Right forelimb (tissue), 1 donor: ENCODE measurements around the gene RPUSD1.
"Not testable (repeated sequence)": the region's sequence is repeated elsewhere in the genome, so short reads cannot be mapped to it uniquely, and the experiment has no call there.

Experiments used
- DNase-seq: peaks from one replicate; pipeline ENCODE4 v3.0.0-alpha.2; 2018

The RPUSD1 gene

DNA sequence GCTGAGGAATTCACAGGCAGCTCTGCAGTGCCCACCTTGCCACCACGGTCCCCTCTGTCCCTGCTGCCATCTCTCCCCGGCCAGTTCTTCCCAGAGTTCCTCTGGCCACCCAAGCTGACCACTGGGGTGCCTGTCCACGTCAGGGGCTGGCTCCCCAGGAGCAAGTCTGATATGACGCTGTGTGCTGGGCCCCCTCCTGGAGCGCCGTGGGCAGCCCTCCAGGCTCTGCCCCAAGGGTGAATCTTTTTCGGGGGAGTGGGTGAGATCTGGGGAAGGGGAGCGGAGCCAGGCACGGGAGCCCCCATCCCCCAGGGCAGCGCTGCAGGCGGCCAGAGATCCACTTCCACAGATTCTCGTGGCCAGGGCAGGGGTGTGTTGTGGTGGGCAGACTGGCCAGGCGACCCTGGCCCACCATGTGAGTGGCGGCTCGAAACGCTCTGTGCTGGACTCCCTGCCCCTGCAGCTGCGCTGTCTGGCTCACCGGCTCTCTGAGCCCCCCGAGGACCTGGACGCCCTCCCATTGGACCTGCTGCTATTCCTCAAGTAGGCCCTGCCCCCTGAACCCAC is 23.9 kb downstream of the RPUSD1 start:
- no peak for DNase-seq

DNA sequence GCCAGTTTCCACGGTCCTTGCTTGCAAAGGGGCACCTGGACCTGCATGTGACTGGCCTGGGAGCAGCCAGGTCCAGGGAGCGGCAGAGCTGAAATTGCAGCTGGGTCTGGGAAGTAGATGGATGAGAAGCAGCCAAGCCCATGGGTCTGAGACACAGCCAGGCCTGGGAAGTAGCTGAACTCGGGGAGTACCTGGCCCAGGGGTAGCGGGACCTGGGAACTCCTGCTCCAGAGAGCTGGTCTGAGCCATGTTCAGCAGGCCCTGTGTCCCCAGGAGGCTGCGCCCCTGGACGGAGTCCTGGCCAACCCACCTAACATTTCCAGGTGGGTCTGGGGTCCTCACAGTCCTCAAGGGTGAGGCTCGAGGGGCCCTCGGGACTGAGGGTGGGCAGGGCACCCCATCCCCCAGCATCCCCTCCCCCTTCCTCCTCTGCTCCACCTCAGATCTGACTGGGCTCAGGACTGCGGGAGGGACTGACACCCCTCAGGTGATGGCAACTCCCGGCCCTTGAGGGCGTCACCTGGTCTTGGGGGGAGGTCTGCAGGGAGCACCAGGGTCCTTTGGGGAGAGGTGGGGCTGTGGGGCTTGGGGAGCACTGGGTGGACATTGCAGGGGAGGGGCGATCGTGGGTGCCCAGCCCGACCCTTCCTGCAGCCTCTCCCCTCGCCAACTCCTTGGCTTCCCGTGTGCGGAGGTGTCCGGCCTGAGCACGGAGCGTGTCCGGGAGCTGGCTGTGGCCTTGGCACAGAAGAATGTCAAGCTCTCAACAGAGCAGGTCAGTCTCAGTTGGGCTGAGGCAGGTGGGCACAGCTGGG is 24.6 kb downstream of the RPUSD1 start:
- DNase-seq: no peak

DNA sequence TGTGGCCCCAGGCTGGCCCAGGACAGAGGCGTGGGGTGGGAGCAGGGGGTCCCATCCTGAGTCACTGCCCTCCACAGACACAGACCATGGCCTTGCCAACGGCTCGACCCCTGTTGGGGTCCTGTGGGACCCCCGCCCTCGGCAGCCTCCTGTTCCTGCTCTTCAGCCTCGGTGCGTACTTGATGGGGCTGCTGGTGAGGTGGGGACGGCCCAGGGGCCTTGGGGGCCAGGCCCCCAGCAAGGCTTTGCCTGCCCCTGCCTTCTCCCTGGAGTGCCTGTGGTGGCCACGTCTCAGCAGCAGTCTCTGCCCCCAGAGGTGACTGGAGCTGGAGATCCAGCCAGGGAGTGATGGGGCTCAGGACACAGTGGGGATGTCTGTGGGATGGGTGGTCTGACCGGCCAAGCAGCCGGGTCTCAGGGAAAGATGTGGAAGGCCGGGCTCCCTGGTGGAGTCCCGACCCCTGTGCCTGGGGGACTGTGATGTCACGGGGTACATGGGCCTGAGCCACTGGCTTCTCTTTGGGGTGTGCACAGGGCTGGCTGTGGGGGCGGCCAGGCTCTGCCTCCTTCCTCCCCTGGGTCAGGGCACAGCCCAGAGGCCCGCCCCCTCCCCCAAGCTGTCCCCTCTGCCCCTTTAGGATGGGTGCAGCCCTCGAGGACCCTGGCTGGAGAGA is 25.4 kb downstream of the RPUSD1 start:
- no peak for DNase-seq

DNA sequence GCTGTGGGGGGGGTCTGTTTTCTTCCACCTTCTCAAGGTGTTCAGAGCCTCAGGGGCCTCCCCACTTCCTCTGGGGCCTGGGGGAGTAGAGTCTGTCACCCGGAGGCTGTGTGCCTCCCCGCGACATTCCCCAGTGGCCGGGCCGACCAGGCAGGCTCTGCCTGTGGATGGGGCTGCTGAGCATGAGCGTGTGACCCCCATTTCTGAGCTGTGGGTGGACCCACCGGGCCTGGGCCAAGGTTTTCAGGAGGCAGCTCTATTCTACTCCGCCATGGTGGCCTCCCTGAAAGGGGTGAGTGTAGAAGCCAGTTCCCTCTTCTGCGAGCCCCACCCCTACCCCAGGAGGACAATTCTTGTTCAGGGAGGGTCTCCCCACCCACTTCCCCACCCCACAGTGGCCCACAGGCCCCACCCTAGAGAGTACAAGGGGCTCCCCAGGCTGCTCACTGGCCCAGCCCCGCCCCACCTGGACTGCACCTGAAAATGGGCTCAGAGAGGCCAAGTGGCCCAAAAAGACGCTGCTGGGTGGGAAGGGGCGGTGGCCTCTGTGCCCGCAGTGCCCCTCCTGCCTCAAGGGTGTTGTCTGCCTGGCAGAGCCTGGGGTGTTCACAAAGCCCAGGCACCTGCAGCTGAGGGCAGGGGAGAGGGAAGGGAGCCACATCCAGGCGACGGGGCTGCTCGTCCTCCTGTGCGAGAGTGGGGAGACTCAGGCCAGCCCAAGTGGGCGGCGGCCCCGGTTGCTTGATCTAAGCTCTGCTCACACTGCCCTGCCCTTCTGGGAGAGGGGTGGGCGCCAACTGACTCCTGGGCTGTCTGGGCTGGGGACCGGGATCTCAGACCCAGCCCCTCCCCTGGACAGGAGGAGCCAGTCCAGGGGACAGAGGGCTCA is 26.3 kb downstream of the RPUSD1 start:
- no peak for DNase-seq

DNA sequence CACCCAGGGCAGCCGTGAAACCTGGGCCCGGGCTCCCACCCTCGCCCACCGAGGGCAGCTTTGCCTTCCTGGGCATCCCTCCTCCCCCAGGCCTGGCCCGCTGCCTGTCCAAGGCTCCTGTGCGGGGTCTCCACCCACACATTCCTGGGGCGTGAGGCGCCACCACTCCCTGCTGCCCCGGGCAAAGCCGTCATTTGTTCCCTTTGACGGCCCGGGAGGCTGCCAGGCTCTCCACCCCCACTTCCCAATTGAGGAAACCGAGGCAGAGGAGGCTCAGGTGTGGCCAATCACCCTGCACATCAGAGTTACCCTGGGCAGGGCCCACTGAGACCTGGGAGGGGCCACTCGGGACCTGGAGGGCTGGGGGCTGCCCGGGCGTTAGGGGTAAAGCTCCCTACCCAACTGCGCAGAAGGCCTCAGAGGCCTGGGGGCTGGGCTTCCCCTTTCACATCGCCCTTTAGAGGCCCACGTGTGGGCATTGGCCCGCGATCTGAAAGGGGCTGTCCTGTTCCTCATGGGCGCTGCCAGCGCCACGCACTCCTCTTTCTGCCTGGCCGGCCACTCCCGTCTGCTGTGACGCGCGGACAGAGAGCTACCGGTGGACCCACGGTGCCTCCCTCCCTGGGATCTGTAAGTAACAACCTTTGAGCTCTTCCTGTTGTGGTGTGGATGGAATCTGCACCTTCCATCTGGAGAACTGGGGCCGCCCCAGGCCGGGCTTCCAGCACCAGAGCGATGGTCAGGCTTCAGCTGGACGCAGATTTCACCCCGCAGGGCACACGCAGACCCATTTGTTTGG is 27.4 kb downstream of the RPUSD1 start, which contains the start of gene MSLN:
TSS of gene MSLN (plus strand) at position 190 of the 799 bp plus-strand sequence. CDS start 1,947 bp downstream, outside the sequence.
- DNase-seq: no peak

DNA sequence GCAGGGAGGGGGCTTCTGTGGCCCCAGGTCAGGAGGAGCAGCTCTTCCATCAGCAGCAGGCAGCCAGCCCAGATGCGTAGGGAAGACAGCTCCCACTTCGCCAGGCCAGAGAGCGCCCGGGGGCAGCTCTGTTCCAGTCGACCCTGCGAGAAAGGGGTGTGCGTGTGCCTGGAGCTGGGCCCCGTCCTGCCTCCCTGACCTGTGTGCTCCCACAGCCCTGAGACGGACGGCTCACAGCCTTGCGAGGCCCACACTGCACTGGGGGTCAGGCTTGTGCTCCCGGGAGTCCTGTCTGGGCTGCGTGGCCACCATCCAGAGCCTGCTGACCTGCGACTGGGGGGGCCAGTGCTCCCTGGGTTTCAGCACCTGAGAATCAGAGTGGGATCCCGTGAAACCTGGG is 28.1 kb downstream of the RPUSD1 start:
- DNase-seq: no peak

DNA sequence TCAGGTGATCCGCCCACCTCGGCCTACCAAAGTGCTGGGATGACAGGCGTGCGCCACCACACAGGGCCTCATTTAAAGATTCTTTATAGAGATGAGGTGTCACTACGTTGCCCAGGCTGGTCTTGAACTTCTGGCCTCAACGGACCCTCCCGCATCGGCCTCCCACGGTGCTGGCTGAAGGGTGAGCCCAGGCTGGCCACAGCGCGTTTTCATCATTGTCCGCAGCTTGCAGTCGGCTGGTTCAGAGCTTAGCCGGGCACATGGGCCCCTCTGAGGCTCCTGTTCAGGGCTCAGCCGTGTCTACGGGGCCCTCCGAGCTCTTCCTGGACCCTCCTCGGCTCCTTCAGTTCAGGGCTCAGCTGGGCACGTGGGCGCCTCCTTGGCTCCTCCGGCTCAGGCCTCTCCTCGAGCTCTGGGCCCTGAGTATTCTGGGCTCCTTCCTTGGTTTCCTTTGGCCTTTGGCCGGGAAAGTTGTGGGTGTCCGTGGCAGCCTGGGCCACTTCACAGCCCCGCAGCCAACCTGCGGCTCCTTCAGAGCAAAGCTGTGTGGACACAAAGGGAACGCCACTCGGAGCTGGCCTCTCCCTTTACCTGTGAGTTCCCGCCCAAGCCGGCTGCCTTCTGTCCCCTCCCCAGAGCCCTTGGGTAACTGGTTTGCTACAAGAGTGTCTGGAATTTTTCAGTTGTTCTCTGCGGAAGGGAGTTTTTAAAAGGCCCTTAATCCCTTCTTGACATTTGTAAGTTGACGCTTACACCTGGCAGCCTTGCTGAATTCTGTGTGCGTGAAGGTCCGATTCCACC is 28.9 kb downstream of the RPUSD1 start:
- no peak for DNase-seq

DNA sequence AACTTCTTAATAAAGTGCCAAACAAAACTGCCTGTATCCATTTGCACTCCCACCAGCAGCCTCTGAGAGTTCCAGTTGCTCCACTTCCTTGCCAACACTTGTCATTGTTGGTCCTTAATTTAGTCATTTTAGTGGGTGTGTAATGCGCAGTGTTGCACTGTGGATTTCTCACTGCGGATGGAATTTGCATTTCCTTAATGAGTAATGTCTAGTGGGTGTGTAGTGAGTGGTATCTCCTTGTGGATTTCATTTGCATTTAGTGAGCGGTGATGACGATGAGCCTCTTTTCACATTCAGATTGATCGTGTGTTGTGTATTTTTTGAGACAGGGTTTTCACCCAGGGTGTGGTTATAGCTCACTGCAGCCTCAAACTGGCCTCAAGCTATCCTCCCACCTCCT is 31.8 kb downstream of the RPUSD1 start:
- no peak for DNase-seq

DNA sequence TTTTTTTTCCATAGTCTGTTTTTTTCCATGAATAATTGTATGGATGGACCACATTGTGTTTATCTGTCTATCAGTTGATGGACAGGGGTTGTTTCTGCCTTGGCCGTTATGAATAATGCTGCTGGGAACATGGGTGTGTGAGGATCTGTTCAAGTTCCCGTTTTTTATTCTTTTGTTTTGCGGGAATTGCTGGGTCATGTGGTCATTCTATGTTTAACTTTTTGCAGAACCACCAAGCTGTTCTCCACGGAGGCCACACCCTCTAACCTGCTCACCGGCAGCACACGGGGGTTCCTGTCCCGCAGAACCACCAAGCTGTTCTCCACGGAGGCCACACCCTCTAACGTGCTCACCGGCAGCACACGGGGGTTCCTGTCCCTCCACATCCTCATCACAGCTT is 33.5 kb downstream of the RPUSD1 start:
- DNase-seq: no peak

DNA sequence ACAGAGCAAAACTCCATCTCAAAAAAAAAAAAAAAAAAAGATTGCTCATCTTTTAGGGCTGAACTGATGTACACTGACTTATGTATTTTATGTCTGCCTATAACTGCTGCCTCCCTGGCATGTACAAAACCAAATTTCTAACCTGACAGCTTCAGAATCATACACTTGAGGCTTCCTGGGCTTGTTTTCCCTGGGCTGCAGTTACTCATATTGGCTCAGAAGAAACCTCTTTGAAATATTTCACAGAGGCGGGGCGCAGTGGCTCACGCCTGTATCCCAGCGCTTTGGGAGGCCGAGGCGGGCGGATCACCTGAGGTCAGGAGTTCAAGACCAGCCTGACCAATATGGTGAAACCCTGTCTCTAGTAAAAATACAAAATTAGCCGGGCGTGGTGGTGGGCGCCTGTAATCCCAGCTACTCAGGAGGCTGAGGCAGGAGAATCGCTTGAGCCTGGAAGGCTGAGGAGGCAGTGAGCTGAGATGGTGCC is 34.0 kb downstream of the RPUSD1 start:
- not testable (repeated sequence) for DNase-seq

DNA sequence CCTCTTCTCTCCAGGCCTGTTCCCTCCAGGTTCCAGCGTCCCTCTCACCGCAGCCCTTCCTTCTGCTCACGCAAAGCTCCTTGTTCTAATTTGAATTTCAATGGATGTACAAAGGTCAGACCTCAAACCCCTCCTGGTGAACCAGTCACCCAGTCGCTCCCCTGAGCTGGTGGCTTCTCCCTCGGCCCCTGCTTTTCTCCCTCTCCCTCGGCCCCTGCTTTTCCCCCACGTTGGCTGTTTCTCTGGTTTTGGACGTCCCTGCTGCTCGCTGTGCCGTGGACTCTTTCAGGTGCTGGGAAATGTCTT is 36.2 kb downstream of the RPUSD1 start:
- no peak for DNase-seq

DNA sequence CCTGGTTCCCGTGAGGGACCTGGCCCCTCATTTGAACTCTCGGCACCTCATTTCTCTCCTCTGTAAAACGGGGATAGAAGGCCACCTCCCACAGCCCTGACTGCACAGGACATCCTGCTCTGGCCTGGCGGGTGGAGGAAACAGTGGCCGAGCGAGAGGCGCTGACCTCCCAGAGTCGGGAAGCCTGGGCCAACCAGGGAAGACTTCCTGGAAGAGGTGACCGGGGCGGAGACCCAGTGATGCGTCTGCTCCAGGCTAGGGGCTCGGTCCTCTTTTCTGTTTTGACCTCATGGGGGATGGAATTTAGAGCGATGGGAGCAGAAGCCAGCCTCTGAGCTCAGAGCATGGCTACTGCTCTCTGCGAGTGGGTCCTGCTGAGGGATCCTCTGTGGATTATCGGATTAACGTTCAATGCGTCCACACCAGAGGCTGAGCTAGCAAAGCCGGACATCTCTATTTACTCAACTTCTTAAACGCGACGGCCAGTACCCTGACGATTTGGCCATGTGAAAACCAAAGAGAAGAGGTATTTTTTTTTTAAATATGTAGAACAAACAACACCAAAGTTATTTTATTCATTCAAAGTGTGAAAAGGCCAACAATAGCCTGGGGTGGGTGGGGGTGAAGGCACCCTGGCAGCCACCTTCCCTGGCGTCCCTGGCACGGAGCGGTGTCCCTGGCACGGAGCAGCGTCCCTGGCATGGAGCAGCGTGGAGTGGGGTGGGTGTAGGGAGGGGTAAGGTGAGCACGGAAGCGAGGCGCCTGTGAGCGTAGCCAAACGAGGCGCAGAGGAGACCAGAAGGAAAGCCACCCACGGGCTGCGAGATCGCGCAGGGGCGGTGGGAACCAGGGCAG is 36.8 kb downstream of the RPUSD1 start:
- DNase-seq: no peak

DNA sequence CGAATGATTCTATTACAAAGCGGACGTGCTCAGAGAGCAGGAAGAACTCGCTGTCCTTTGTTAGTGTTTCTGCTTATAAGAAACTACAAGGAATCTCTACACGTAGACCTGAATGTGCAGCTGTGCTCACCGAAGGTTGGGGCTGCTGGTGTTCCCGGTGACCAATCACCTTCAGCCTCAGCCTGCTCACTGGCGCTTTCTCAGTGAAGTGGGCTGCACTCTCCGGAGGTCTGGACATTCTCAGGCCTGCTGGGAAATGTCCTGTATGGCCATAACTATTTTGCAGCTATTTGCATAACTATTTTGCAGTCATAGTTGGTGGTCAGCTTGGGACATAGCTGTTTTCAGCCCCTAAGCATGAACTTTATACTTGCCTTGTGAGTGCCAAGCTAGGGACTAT is 37.7 kb downstream of the RPUSD1 start:
- DNase-seq: no peak

DNA sequence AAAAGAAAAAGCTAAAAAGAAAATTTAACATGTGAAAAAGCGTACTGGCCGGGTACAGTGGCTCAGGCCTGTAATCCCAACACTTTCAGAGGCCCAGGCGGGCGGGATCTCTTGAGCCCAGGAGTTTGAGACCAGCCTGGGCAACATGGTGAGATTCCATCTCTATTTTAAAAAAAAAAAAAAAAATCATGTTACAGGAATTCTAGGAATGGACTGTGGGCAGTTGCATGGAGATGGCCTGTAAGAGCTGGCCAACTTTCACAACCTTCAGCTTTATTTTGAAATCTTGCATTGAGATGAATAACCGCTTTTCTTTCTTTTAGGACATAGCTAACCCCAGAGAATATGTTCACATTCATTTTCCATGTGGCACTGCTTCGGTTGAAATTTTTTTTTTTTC is 39.2 kb downstream of the RPUSD1 start:
- DNase-seq: no peak

DNA sequence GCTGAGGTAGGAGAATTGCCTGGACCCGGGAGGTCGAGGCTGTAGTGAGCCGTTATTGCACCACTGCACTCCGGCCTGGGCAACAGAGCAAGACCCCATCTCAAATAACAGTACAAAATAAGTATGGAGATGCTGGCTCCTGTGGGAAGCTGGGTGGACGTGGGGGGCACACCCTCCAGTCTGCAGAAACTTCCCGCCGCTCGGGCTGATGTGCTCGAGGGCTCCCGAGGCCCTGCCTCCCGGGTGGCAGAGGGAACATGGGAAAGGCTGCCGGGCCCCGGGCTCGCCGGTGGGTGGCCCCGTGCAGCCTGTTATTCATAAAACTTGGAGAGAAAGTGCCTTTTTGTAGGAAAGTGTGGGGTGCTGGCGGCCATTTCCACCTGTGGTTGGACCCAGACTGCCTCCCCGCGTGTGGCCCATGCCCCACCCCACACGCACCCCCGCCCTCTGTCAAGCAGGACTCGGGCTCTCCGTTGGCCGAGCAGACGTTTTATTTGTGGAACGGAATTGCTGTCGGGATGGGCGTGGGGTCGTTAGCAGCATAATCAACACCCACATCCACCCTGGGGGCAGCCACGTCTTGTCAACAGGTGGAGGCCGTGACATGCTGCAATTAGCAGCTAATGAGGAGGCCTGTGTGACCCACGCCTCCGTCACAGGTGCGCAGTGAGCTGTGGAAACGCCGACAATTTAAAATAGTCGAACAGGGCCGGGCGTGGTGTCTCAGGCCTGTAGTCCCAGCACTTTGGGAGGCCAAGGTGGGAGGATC is 40.0 kb downstream of the RPUSD1 start:
- no peak for DNase-seq

DNA sequence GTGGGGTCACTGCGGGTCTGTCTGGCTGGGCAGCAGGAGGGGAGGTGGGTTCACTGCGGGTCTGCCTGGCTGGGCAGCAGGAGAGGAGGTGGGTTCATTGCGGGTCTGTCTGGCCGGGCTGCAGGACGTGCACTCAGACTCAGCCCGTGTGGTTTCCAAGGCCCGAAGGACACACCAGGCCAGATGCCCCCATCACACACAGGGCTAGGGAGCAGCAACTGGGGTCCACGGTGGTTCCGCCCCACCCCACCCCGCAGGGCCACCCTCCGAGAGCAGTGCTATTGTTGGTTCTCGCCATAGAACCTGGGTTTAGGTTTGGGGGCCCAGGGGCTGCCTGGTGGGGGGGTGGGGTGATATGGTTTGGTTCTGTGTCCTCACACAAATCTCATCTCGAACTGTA is 41.5 kb downstream of the RPUSD1 start:
- no peak for DNase-seq

DNA sequence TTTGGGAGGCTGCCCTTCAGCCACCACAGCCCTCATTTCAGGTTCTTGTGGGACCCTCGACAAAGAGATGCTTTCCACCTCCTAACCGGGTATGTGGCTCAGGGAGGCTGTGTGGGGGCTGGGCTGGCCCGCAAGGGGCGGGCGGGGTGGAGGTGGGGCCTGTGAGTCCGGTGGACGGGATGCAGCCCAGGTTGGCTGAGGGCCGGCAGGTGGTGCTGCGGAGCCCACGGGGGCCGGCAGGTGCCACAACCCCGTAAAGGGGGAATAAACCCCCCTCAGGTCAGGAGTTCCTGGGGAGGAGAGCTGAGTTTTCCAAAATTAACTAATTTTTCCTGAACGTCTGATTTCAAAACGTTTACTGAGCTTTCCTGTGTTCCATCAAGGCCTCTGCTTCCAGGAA is 42.4 kb downstream of the RPUSD1 start:
- DNase-seq: no peak

DNA sequence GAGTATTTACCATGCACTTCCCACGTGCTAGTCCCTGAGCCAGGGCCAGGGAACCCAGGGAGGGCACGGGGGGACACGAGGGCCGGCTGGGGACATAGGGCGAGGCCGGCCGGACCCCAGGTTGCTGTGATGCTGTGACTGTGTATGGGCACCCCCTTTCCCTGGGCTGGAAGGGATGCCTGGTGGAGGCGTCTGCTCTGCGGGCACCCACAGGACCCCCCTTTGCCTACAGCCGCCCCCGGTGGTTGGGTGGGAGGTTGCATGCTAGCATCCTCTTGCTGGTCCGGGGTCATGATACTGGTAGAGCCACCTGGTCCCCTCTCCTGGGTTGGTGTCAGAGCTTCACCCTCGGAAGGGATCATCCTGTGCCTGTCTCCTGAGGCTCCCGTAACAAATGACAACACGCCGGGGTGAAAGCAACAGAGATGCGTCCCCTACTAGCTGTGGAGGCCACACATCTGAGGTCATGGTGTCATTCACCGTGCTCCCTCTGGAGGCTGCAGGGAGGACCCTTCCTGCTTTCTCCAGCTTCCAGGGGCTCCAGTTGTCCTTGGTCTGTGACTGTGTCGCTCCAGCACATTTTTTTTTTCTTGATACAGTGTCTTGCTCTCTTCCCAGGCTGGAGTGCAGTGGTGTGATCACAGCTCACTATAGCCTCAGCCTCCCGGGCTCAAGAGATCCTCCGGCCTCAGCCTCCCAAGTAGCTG is 44.2 kb downstream of the RPUSD1 start:
- DNase-seq: no peak

DNA sequence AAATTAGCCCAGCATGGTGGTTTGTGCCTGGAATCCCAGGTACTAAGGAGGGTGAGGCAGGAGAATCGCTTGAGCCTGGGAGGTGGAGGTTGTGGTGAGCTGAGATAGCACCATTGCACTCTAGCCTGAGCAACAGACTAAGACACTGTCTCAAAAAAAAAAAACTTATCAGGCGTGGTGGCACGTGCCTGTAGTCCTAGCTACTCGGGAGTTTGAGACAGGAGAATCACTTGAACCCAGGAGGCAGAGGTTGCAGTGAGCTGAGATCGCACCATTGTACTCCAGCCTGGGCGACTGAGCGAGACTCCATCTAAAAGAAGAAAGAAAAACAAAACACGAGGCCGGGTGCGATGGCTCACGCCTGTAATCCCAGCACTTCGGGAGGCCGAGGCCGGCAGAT is 45.3 kb downstream of the RPUSD1 start:
- DNase-seq: not testable (repeated sequence)
